HG03064 (cell line): ENCODE measurements around the gene TAS1R2.

Experiments
- ATAC-seq: cut with Tn5 transposase; IDR thresholded peaks from one replicate; pipeline ENCODE4 v1.9.1; 2021; ENCODE audit warnings: low read depth; ENCODE audit not compliant: unreplicated experiment

TAS1R2 gene

GRCh38 chr1:18829671-18830070, 29.8 kb downstream of the TAS1R2 start:
- no peak for ATAC-seq

DNA sequence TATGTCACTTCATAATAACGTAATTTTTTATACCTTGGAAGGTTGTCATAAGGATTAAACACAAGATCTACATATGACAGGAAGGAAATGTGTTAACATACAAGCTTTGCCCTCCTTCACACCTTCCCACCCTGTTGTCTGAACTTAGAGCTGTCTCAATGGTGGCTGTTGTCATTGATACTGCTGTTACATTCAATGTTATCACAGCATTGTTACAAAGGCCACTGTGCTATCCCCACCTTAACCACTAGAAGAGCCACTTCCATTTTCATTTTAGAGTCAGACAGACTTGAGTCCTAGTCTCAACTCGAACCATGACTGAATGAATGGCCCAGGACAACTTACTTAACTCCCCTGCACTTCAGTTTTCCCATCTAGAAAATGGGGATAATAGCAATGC, 31.2 kb downstream of the TAS1R2 start:
- ATAC-seq = no peak

- ATAC-seq = no peak
Measured at GRCh38 chr1:18823438-18823837, 36.0 kb downstream of the TAS1R2 start.

- no peak for ATAC-seq
Measured at GRCh38 chr1:18820791-18821641, 38.4 kb downstream of the TAS1R2 start.

GRCh38 chr1:18819986-18820790, 39.3 kb downstream of the TAS1R2 start:
- ATAC-seq = no peak

- no peak for ATAC-seq
Measured at GRCh38 chr1:18819203-18819602, 40.3 kb downstream of the TAS1R2 start.

DNA sequence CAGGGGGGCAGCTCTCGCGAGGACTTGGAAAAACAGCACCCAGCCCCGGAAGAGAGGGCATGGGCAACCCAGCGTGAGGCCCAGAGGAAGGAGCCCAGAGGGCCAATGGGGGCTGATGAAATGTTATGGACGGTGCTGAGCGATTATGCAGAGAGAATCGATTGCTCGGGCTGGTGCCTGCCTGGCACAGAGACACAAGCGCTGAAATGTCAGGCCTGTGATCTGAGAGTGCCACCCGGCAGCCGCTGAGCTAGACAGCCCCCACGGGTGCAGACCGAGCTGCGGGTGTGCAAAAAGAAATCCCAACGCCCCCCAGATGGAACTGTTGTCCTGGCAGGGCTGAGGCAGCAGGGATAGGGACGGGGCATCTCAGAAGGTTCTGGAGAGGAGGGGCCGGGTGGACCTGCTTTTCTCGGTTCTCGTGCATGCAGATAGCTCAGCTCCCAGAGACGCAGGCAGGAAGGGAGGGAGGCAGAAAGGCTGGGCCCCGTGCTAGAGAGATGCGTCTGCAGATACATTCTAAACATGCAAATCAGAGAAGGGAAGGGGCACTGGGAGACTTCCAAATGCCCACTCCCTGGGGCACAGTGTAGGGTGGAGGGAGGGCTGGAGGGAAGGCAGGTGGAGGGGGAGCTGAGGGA, 41.5 kb downstream of the TAS1R2 start:
- no peak for ATAC-seq

DNA sequence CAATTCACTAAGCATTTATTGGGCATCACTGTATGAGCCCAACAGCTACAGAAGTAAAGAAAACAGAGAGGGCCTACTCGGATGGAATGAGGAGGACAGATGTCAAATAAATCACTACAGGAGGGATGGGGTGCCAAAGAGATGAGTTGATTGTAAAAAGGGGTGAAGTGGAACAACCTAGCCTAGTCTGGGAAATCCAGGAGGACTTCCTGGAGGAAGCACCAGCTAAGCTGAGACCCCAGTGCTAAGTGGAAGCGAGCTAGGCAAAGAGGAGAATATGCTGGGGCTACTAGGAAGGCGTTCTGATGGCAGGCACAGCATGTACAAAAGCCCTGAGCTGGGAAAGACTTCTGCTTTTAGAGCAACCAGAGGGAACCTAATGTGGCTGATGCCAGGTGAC, 42.1 kb downstream of the TAS1R2 start:
- ATAC-seq = no peak

DNA sequence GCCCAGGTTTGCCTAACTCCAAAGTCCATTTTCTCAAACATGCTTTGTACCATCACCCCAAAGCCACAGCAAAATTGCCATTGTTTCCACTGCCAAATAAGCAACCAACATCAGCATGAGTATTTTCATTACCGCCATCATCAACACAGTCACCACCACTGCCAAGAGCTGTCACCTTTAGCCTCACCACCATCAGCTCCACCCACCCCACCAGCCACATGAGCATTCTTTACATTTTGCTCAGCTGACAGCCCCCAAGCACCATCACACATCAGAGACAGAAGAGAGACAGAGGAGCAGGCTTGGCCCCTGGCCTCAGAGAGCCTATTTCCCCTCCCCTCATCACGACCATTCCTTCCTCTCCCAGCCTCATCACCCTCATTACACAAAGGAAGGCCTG, 42.7 kb downstream of the TAS1R2 start:
- no peak for ATAC-seq

- ATAC-seq = no peak
Measured at GRCh38 chr1:18814874-18815531, 44.5 kb downstream of the TAS1R2 start.

- ATAC-seq = no peak
Measured at GRCh38 chr1:18814425-18814824, 45.0 kb downstream of the TAS1R2 start.

- ATAC-seq = no peak
Measured at GRCh38 chr1:18812453-18812939, 47.0 kb downstream of the TAS1R2 start.

- no peak for ATAC-seq
Measured at GRCh38 chr1:18811733-18812452, 47.6 kb downstream of the TAS1R2 start.

DNA sequence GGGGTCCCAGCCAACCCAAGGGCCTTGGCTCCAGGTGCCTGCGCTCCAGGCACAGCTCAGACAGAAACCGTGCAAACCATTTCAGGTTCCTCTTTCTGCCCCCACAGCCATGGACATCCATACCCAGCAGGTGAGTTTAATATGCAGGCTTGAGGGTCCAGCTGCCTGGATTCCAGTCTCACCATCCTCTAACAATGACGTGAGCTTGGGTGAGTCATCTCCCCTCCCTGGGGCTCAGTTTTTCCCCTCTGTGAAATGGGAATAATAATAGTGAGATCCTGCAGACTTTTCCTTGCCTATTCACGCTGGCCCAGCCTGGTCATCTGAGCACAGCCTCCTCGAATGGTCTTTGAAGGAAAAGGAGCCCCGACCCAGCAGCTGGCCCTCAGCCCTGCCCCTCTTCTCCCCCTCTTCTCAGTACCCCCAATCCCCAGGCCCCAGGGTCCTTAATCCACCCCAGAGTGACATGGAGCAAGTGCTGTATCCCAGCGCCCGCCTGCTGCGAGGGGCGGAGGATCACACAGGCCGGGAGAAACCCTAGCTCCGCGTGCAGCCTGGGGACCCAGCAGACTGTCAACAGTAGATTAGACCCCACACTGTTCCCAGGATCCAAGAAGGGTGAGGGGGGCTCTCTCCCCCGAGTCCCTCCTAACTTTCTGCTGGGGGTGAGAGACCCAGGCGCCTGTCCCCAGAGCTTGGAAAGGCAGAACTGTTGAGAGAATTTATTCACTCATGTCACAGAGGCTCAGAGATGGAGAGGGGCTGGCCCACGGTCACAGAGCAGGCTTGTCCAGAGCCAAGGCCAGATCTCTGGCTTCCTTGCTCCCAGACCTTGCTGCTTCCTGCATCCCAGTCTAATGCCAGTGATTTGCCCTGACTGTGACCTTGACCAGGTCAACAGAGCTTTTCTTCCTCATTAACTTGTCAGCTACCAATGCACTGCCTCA, 49.2 kb downstream of the TAS1R2 start:
- ATAC-seq = no peak

DNA sequence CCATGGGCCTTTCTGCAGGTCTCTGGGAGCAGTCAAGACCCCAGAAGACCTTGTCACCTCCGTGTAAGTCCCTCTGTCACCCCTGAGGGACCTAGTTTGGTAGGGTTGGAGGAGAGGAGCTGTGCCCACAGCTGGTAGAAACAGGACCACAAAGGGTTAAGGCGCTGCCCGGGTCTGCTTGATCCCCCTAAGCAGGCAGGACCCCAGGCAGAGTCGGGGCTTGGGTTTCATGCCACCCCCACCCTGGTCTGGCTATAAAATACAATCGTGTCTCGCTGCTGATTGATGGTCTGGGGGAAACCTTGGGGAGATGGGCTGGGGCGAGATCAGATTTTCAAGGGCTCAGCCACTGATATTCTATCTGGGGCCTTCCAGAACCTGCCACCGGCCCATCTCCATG, 50.9 kb downstream of the TAS1R2 start:
- no peak for ATAC-seq

- ATAC-seq = no peak
Measured at GRCh38 chr1:18807334-18808063, 52.0 kb downstream of the TAS1R2 start.

DNA sequence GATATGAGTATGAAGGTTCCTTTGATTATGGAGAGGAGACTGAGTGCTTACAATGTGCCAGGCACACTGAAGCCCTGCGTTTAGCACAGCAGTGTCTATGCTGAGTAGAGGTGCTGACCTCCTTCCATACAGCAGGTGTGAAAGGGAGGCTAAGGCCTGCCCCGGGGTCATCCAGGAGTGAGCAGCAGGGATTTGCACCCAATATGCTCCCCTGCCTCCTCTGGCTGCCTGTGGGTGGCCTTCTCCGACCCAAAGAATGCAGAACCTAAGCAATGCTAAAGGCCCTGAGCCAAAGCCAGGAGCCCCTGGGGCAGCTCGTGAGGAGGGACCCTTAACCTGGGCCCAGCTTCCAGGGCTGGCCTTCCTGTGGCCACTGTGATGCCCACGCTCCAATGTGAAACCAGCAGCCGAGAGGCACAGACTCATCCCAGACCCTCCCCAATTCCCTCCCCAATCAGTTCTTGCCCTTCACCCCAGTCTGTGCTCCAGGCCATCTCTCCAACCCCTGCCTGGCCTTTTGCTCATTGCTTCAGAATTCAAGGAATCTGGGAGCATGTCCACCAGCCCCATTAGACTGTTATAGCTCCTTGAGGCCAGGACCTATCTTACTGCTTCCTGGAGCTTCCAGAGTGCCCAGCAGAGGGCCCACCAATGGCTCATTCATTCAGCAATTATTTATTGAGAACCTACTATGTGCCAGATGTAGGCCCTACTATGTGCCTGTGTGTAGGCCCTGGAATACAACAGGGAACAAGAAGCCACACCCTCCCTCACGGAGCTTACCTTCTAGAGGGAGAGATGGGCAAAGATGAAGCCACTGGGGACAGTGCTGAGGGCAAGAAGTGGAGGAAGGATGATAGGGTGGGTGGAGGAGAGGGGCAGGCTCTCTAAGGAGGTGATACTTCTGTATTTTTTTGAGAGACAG, 53.3 kb downstream of the TAS1R2 start:
- no peak for ATAC-seq
